ENCODE measurements around the gene IL37. TPM values are rescaled to one million over a fixed set of nuclear protein-coding genes. Genes with fewer than 3 reads are reported as not detected.

IL37 gene
- total and polyA plus RNA-seq, 2 donors (not counting 3 experiments of a cell fraction or from before 2014, with no cell fraction given), result not detected

GRCh38 chr2:112902816-112903215, 8.1 kb upstream of the IL37 start:
- no peak for FAIRE-seq
- dilution Hi-C loops (cut with MboI; ENCODE audit: extremely low pct_ligation_motif_present, low sequenced_read_pairs), result no loop called here
- Histone ChIP-seq H3K9ac (replicated peaks; ENCODE audit: extremely low read depth, insufficient read depth, low read length) (no peak overlapping the region), H3K79me2 (ENCODE audit: control insufficient read depth, insufficient read depth, low read length) (no peaks in the 10 kb centered on the region), H3K36me3 (ENCODE audit: control insufficient read depth in 2 of 2, extremely low read depth in 1 of 2, insufficient read depth in 2 of 2, low read length in 2 of 2) (no peaks in the 10 kb centered on the region), H3K9me1 (replicated peaks; ENCODE audit: control insufficient read depth, extremely low read depth, insufficient read depth, low read length) (no peaks in the 10 kb centered on the region), H3K9me3 (replicated peaks; ENCODE audit: control insufficient read depth, insufficient read depth, low read length) (no peaks in the 10 kb centered on the region), H4K20me1 (replicated peaks; ENCODE audit: control insufficient read depth, extremely low read depth, insufficient read depth, low read length) (no peaks in the 10 kb centered on the region), H3K27me3 (ENCODE audit: control insufficient read depth in 2 of 2, insufficient read depth in 2 of 2, low read length in 2 of 2) (peaks cover 0 to 2% of the 10 kb centered on the region in 2 experiments), H2AFZ (ENCODE audit: low read depth, low read length) (no peak overlapping the region), H3K4me2 (ENCODE audit: insufficient read depth, low read length) (no peak overlapping the region), H3K27ac (ENCODE audit: insufficient read depth, low read depth, low read length) (no peak overlapping the region), H3K4me1 (ENCODE audit: control insufficient read depth, extremely low read depth, insufficient read depth, low read length) (no peaks in the 10 kb centered on the region), H3K4me3 (replicated peaks in 1 of 3; ENCODE audit: insufficient read depth in 1 of 3, low read depth in 1 of 3, low read length in 3 of 3) (no peak overlapping the region)
- TF ChIP-seq FOS (IDR thresholded peaks at IDR 0.05; ENCODE audit: borderline replicate concordance, insufficient read depth, low read length) (no peak), JUN (IDR thresholded peaks at IDR 0.05; ENCODE audit: borderline replicate concordance, insufficient read depth, insufficient read length, low read depth) (no peak), MYC (IDR thresholded peaks at IDR 0.05; ENCODE audit: low read depth, low read length) (no peak), EZH2 (IDR thresholded peaks at IDR 0.05; ENCODE audit: borderline replicate concordance, low read depth, low read length, severe bottlenecking) (no peak), CTCF (IDR thresholded peaks at IDR 0.05; ENCODE audit: extremely low read depth in 1 of 2, insufficient read depth in 1 of 2, low read depth in 1 of 2, low read length in 2 of 2) (no peak), GATA2 (IDR thresholded peaks at IDR 0.05; ENCODE audit: insufficient read depth, insufficient read length, low read depth, low read length) (no peak), POLR2A (IDR thresholded peaks at IDR 0.05; ENCODE audit: low read depth, low read length) (no peak), MAX (IDR thresholded peaks at IDR 0.05; ENCODE audit: insufficient read depth, insufficient read length) (no peak), POLR2AphosphoS5 (IDR thresholded peaks at IDR 0.05; ENCODE audit: insufficient read depth, low read depth, low read length) (no peak)
- BruUV-seq (replicated peaks), result no TSS peak
- intact Hi-C loops (cut with micrococcal nuclease), result no loop called here
- CTCF ChIA-PET, result interaction anchor here (0.8 to 2.3 kb wide), 4 partner anchors 18 to 153 kb away, joined by 4 to 6 read pairs (median 4); no protein-coding TSS in a partner anchor
- POLR2A ChIA-PET, result no interaction called here
- no peak for DNase-seq (ENCODE audit: low read depth, low spot score)

Data from endothelial cell of umbilical vein (primary cell).